Sigmoid colon (tissue), 7 donors: ENCODE measurements around the gene TALDO1. TPM values are rescaled to one million over a fixed set of nuclear protein-coding genes. Genes with fewer than 3 reads are reported as not detected.

Source experiments
- DNase-seq: peaks from one replicate; pipeline ENCODE4 v3.0.0-alpha.2; 2019
- H3K27ac ChIP-seq, 4 donors: fragments of 200-600 bp; sonication (generic); one replicate each; pipeline ENCODE4 v1.5.1; 2016 to 2019; ENCODE audit warnings: mild to moderate bottlenecking in 1 of 4
- H3K27me3 ChIP-seq, 3 donors: fragments of 200-600 bp; sonication (generic); one replicate each; pipeline ENCODE4 v1.5.1; 2019; ENCODE audit warnings: mild to moderate bottlenecking in 1 of 3
- H3K36me3 ChIP-seq, 4 donors: fragments of 200-600 bp; sonication (generic); one replicate each; pipeline ENCODE4 v1.5.1; 2016 to 2019
- H3K4me1 ChIP-seq, 4 donors: fragments of 200-600 bp; sonication (generic); one replicate each; pipeline ENCODE4 v1.5.1; 2017 to 2019
- H3K4me3 ChIP-seq, 4 donors: fragments of 200-600 bp; sonication (generic); one replicate each; pipeline ENCODE4 v1.5.1; 2017 to 2019; ENCODE audit warnings: mild to moderate bottlenecking in 2 of 4, moderate library complexity in 1 of 4
- H3K9me3 ChIP-seq, 4 donors: fragments of 200-600 bp in 3 of 4; sonication (generic) in 3 of 4; one replicate each; pipeline versions ENCODE4 v1.5.1 to v1.6.1; 2013 to 2019
- CTCF ChIP-seq, 4 experiments: fragments of 450-650 bp in 3 of 4; fragments of 200-600 bp in 1 of 4; IDR thresholded peaks; one replicate each; pipeline ENCODE4 v1.5.1; 2016 to 2019; ENCODE audit warnings: antibody characterized with exemption in 4 of 4, mild to moderate bottlenecking in 3 of 4, moderate library complexity in 2 of 4
- EP300 ChIP-seq, 4 donors: sonication (generic); formaldehyde crosslinking; IDR thresholded peaks; one replicate each; pipeline ENCODE4 v1.6.1; 2017; ENCODE audit warnings: antibody characterized with exemption in 4 of 4
- POLR2A ChIP-seq, 2 donors: fragments of 450-650 bp; IDR thresholded peaks; one replicate each; pipeline ENCODE4 v1.6.1; 2016; ENCODE audit warnings: antibody characterized with exemption in 2 of 2, mild to moderate bottlenecking in 2 of 2, moderate library complexity in 2 of 2
- POLR2AphosphoS5 ChIP-seq, 4 donors: sonication (generic); formaldehyde crosslinking; IDR thresholded peaks; one replicate each; pipeline ENCODE4 v1.6.1; 2017; ENCODE audit warnings: antibody characterized with exemption in 4 of 4
- WGBS, 2 donors: extraction: QIAGEN DNeasy Blood & Tissue Kit; methylation state at CpG; one replicate each; pipeline ENCODE4 v1.1.7; 2013; 5-methylcytosine and 5-hydroxymethylcytosine counted together
- intact Hi-C: fragments of 100-400 bp; cut with DNase I; formaldehyde crosslinking; loops from one replicate; pipeline ENCODE4 v1.15.1; 2023
- polyA plus RNA-seq, 3 donors: library from polyadenylated mRNA; stranded (reverse); fragments of 200-250 nt; gene quantifications; one replicate each; pipeline ENCODE4 v1.2.3, GENCODE V29; 2013
- total RNA-seq, 4 donors: library from RNA; depleted of rRNA; stranded (reverse); fragments of >200 nt; gene quantifications; one replicate each; pipeline ENCODE4 v1.1.0, GENCODE V29; 2016
- donor health status: healthy with polysubstance abuse.
- donor health status: Bipolar disorder and iron deficiency.
- donor health status: healthy.

TALDO1 gene
- total and polyA plus RNA-seq, 7 donors: 94.6 to 177 (median 133) TPM

- Histone ChIP-seq H3K36me3 (peaks cover 0 to 38% (median 3%) of the 10 kb centered on the region in 4 donors), H3K27ac (no peak overlapping the region), H3K27me3 (no peaks in the 10 kb centered on the region), H3K4me3 (no peak overlapping the region), H3K4me1 (peaks cover 0 to 43% (median 34%) of the 10 kb centered on the region in 4 donors), H3K9me3 (no peaks in the 10 kb centered on the region)
- TF ChIP-seq CTCF (IDR thresholded peaks at IDR 0.05) (no peak), POLR2AphosphoS5 (IDR thresholded peaks at IDR 0.05) (no peak), EP300 (IDR thresholded peaks at IDR 0.05) (no peak)
- 89 to 95% methylated on average over 20 of the region's 20 CpGs for WGBS, 2 donors
- DNase-seq: no peak
- intact Hi-C loops: no loop called here
Observed at GRCh38 chr11:801097-801780, 54.0 kb downstream of the TALDO1 start.

DNA sequence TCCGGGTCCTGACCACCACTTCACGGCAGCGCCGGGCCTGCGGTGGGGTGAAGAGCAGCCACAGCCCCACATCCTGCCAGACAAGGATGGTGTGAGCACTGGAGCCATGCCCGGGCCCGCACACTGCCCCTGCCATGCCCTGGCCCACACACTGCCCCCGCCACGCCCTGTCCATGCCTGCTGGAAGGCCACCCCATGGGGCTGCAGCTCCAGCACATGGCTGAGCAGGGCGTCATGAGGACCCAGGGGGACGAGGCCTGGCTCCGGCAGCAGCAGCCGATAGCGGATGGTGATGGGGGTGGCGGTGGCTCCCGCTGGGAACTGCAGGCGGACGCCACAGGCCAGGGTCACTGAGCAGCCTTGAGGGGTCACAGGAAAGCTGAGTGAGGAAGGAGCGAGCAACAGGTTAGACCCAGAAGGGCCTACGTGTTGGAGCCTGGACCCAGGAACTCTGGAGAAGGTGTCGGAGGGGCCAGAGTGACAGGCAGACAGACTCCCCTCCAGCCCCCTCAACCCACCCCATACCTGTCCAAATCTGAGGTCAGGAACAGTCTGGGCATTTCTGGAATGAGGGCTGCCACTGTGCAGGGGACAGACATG lies 54.9 kb downstream of the TALDO1 start:
- TF ChIP-seq POLR2AphosphoS5 (IDR thresholded peaks at IDR 0.05) (no peak), POLR2A (IDR thresholded peaks at IDR 0.05) (no peak), CTCF (IDR thresholded peaks at IDR 0.05) (no peak), EP300 (IDR thresholded peaks at IDR 0.05) (no peak)
- Histone ChIP-seq H3K27me3 (no peaks in the 10 kb centered on the region), H3K9me3 (no peaks in the 10 kb centered on the region), H3K36me3 (peaks cover 0 to 38% (median 3%) of the 10 kb centered on the region in 4 donors), H3K4me3 (no peak overlapping the region), H3K4me1 (peaks cover 0 to 35% (median 25%) of the 10 kb centered on the region in 4 donors), H3K27ac (no peak overlapping the region)
- DNase-seq: no peak
- WGBS, 2 donors: 96 to 97% methylated on average over 21 of the region's 21 CpGs
- intact Hi-C loops: no loop called here

DNA sequence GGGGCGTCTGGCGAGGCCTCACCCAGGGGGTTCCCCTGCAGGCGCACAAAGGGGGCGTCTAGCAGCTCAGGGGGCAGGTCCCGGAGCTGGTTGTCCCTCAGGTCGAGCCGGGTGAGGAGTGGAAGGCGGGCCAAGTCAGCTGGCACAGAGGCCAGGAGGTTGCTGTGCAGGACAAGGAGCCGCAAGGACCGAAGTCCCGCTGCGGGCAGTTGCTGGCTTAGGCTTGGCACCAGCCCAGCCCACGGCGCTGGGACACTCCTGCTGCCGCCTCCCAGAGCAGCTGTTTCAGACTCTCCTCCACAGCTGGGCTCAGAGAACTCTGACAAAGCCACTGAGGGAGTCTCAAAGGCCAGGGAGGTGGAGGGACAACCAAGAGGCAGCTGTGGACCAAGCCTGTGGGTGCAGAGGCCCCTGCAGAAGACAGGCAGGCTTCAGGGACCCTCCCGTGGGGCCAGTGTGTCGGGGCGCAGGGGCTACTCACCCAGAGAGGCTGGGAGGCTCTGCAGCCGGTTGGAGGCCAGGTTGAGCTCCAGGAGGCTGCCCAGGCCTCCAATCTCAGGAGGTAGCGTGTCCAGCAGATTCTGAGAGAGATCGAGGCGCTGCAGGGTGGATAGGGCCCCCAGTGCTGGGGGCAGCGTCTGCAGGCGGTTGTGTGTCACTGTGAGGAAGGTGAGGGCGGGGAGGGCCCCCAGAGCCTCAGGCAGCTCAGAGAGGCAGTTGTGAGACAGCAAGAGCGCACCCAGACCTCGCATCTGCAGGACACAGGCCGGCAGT lies 55.6 kb downstream of the TALDO1 start:
- Histone ChIP-seq H3K36me3 (peaks cover 0 to 38% (median 3%) of the 10 kb centered on the region in 4 donors), H3K9me3 (no peaks in the 10 kb centered on the region), H3K27me3 (no peaks in the 10 kb centered on the region), H3K27ac (no peak overlapping the region), H3K4me1 (peaks cover 0 to 30% (median 24%) of the 10 kb centered on the region in 4 donors), H3K4me3 (no peak overlapping the region)
- 88 to 94% methylated on average over 28 of the region's 28 CpGs for WGBS, 2 donors
- no peak for DNase-seq
- intact Hi-C loops: no loop called here
- TF ChIP-seq POLR2A (IDR thresholded peaks at IDR 0.05): no peak
- no peak for TF ChIP-seq EP300 (IDR thresholded peaks at IDR 0.05)
- TF ChIP-seq CTCF (IDR thresholded peaks at IDR 0.05): no peak
- no peak for TF ChIP-seq POLR2AphosphoS5 (IDR thresholded peaks at IDR 0.05)

- H3K36me3 ChIP-seq: peaks cover 0 to 38% (median 3%) of the 10 kb centered on the region in 4 donors
- DNase-seq: no peak
- H3K4me1 ChIP-seq: peaks cover 0 to 30% (median 26%) of the 10 kb centered on the region in 4 donors
- H3K27me3 ChIP-seq: no peaks in the 10 kb centered on the region
- intact Hi-C loops: no loop called here
- TF ChIP-seq POLR2A (IDR thresholded peaks at IDR 0.05) (no peak), EP300 (IDR thresholded peaks at IDR 0.05) (no peak), CTCF (IDR thresholded peaks at IDR 0.05) (no peak), POLR2AphosphoS5 (IDR thresholded peaks at IDR 0.05) (no peak)
- H3K9me3 ChIP-seq: no peaks in the 10 kb centered on the region
- 90 to 91% methylated on average over 8 of the region's 8 CpGs for WGBS, 2 donors
- no peak overlapping the region for H3K27ac ChIP-seq
- no peak overlapping the region for H3K4me3 ChIP-seq
Observed at GRCh38 chr11:803467-803742, 56.1 kb downstream of the TALDO1 start.
